ENCODE data around the gene SLC1A1.

SLC1A1 gene

GRCh38 chr9:4583001-4583400 is 92.7 kb downstream of the SLC1A1 start:
- H3K27me3 ChIP-seq (ENCODE audit: low read depth) = no peaks in the 10 kb centered on the region
- peaks cover 18% of the 10 kb centered on the region for H3K4me1 ChIP-seq
- H3K9me3 ChIP-seq = no peaks in the 10 kb centered on the region
- in situ Hi-C loops (cut with MboI; ENCODE audit: low sequenced_read_pairs) = no loop called here
- DNase-seq (ENCODE audit: low spot score in 2 of 2) = no peak
- H3K36me3 ChIP-seq (replicated peaks) = no peaks in the 10 kb centered on the region
- no peak overlapping the region for H3K4me3 ChIP-seq

- in situ Hi-C loops (cut with MboI; ENCODE audit: low sequenced_read_pairs) = no loop called here
- Histone ChIP-seq H3K4me1 (peaks cover 18% of the 10 kb centered on the region), H3K9me3 (no peaks in the 10 kb centered on the region), H3K36me3 (replicated peaks) (no peaks in the 10 kb centered on the region), H3K4me3 (no peak overlapping the region), H3K27me3 (ENCODE audit: low read depth) (no peaks in the 10 kb centered on the region)
- no peak for DNase-seq (ENCODE audit: low spot score in 2 of 2)
Observed at GRCh38 chr9:4584636-4585035, 94.4 kb downstream of the SLC1A1 start.

GRCh38 chr9:4585135-4585534 is 94.9 kb downstream of the SLC1A1 start:
- DNase-seq (ENCODE audit: low spot score in 2 of 2) = peak in 1 of 2 experiments; percentile 26
- Histone ChIP-seq H3K4me1 (peaks cover 18% of the 10 kb centered on the region), H3K9me3 (no peaks in the 10 kb centered on the region), H3K36me3 (replicated peaks) (no peaks in the 10 kb centered on the region), H3K4me3 (no peak overlapping the region), H3K27me3 (ENCODE audit: low read depth) (no peaks in the 10 kb centered on the region)
- in situ Hi-C loops (cut with MboI; ENCODE audit: low sequenced_read_pairs) = no loop called here

- in situ Hi-C loops (cut with MboI; ENCODE audit: low sequenced_read_pairs) = no loop called here
- H3K4me1 ChIP-seq = peaks cover 13% of the 10 kb centered on the region
- no peaks in the 10 kb centered on the region for H3K36me3 ChIP-seq (replicated peaks)
- DNase-seq (ENCODE audit: low spot score in 2 of 2) = no peak
- no peaks in the 10 kb centered on the region for H3K27me3 ChIP-seq (ENCODE audit: low read depth)
- H3K9me3 ChIP-seq = no peaks in the 10 kb centered on the region
- H3K4me3 ChIP-seq = no peak overlapping the region
Observed at GRCh38 chr9:4588721-4589120, 98.5 kb downstream of the SLC1A1 start.

- Histone ChIP-seq H3K9me3 (no peaks in the 10 kb centered on the region), H3K36me3 (replicated peaks) (no peaks in the 10 kb centered on the region), H3K4me1 (peaks cover 13% of the 10 kb centered on the region), H3K4me3 (no peak overlapping the region), H3K27me3 (ENCODE audit: low read depth) (no peaks in the 10 kb centered on the region)
- in situ Hi-C loops (cut with MboI; ENCODE audit: low sequenced_read_pairs) = no loop called here
- no peak for DNase-seq (ENCODE audit: low spot score in 2 of 2)
Observed at GRCh38 chr9:4590430-4591122, 100.3 kb downstream of the SLC1A1 start.

- Histone ChIP-seq H3K27me3 (ENCODE audit: low read depth) (no peaks in the 10 kb centered on the region), H3K4me1 (peaks cover 13% of the 10 kb centered on the region), H3K4me3 (no peak overlapping the region), H3K9me3 (no peaks in the 10 kb centered on the region), H3K36me3 (replicated peaks) (no peaks in the 10 kb centered on the region)
- peak; percentile 20 to 78 for DNase-seq (ENCODE audit: low spot score in 2 of 2)
- in situ Hi-C loops (cut with MboI; ENCODE audit: low sequenced_read_pairs) = no loop called here
Observed at GRCh38 chr9:4591123-4591500, 100.8 kb downstream of the SLC1A1 start.

GRCh38 chr9:4592295-4592694 is 102.0 kb downstream of the SLC1A1 start:
- no peaks in the 10 kb centered on the region for H3K27me3 ChIP-seq (ENCODE audit: low read depth)
- no peaks in the 10 kb centered on the region for H3K36me3 ChIP-seq (replicated peaks)
- no peak for DNase-seq (ENCODE audit: low spot score in 2 of 2)
- H3K9me3 ChIP-seq = no peaks in the 10 kb centered on the region
- in situ Hi-C loops (cut with MboI; ENCODE audit: low sequenced_read_pairs) = no loop called here
- no peak overlapping the region for H3K4me3 ChIP-seq
- peaks cover 13% of the 10 kb centered on the region for H3K4me1 ChIP-seq

- Histone ChIP-seq H3K4me3 (no peak overlapping the region), H3K4me1 (peaks cover 13% of the 10 kb centered on the region), H3K36me3 (replicated peaks) (no peaks in the 10 kb centered on the region), H3K9me3 (no peaks in the 10 kb centered on the region), H3K27me3 (ENCODE audit: low read depth) (no peaks in the 10 kb centered on the region)
- no peak for DNase-seq (ENCODE audit: low spot score in 2 of 2)
- in situ Hi-C loops (cut with MboI; ENCODE audit: low sequenced_read_pairs) = no loop called here
Observed at GRCh38 chr9:4592886-4593285, 102.6 kb downstream of the SLC1A1 start.

GRCh38 chr9:4594545-4594944 is 104.3 kb downstream of the SLC1A1 start:
- Histone ChIP-seq H3K9me3 (no peaks in the 10 kb centered on the region), H3K4me1 (peaks cover 19% of the 10 kb centered on the region), H3K36me3 (replicated peaks) (no peaks in the 10 kb centered on the region), H3K4me3 (no peak overlapping the region), H3K27me3 (ENCODE audit: low read depth) (no peaks in the 10 kb centered on the region)
- in situ Hi-C loops (cut with MboI; ENCODE audit: low sequenced_read_pairs) = no loop called here
- no peak for DNase-seq (ENCODE audit: low spot score in 2 of 2)

GRCh38 chr9:4594994-4595393 is 104.7 kb downstream of the SLC1A1 start:
- peaks cover 19% of the 10 kb centered on the region for H3K4me1 ChIP-seq
- no peaks in the 10 kb centered on the region for H3K9me3 ChIP-seq
- no peak overlapping the region for H3K4me3 ChIP-seq
- H3K27me3 ChIP-seq (ENCODE audit: low read depth) = no peaks in the 10 kb centered on the region
- no peak for DNase-seq (ENCODE audit: low spot score in 2 of 2)
- in situ Hi-C loops (cut with MboI; ENCODE audit: low sequenced_read_pairs) = no loop called here
- H3K36me3 ChIP-seq (replicated peaks) = no peaks in the 10 kb centered on the region

GRCh38 chr9:4596165-4596922 is 106.1 kb downstream of the SLC1A1 start:
- Histone ChIP-seq H3K9me3 (no peaks in the 10 kb centered on the region), H3K4me1 (peaks cover 10% of the 10 kb centered on the region), H3K36me3 (replicated peaks) (no peaks in the 10 kb centered on the region), H3K27me3 (ENCODE audit: low read depth) (no peaks in the 10 kb centered on the region), H3K4me3 (no peak overlapping the region)
- in situ Hi-C loops (cut with MboI; ENCODE audit: low sequenced_read_pairs) = no loop called here
- no peak for DNase-seq (ENCODE audit: low spot score in 2 of 2)

GRCh38 chr9:4600368-4600767 is 110.1 kb downstream of the SLC1A1 start:
- Histone ChIP-seq H3K4me3 (no peak overlapping the region), H3K4me1 (peaks cover 13% of the 10 kb centered on the region), H3K9me3 (no peaks in the 10 kb centered on the region), H3K27me3 (ENCODE audit: low read depth) (no peaks in the 10 kb centered on the region), H3K36me3 (replicated peaks) (no peaks in the 10 kb centered on the region)
- DNase-seq (ENCODE audit: low spot score in 2 of 2) = no peak
- in situ Hi-C loops (cut with MboI; ENCODE audit: low sequenced_read_pairs) = no loop called here

- H3K4me1 ChIP-seq = peaks cover 13% of the 10 kb centered on the region
- DNase-seq (ENCODE audit: low spot score in 2 of 2) = no peak
- no peaks in the 10 kb centered on the region for H3K27me3 ChIP-seq (ENCODE audit: low read depth)
- no peaks in the 10 kb centered on the region for H3K36me3 ChIP-seq (replicated peaks)
- no peaks in the 10 kb centered on the region for H3K9me3 ChIP-seq
- H3K4me3 ChIP-seq = no peak overlapping the region
- in situ Hi-C loops (cut with MboI; ENCODE audit: low sequenced_read_pairs) = no loop called here
Observed at GRCh38 chr9:4603830-4604229, 113.6 kb downstream of the SLC1A1 start.

GRCh38 chr9:4604678-4605095 is 114.4 kb downstream of the SLC1A1 start:
- DNase-seq (ENCODE audit: low spot score in 2 of 2) = peak; percentile 75 to 90
- in situ Hi-C loops (cut with MboI; ENCODE audit: low sequenced_read_pairs) = no loop called here
- Histone ChIP-seq H3K36me3 (replicated peaks) (no peaks in the 10 kb centered on the region), H3K4me1 (peaks cover 13% of the 10 kb centered on the region), H3K9me3 (no peaks in the 10 kb centered on the region), H3K4me3 (no peak overlapping the region), H3K27me3 (ENCODE audit: low read depth) (no peaks in the 10 kb centered on the region)
